NCI-H2196 (cell line): ENCODE data around the gene IMPDH1.
"Not testable (repeated sequence)": the region's sequence is repeated elsewhere in the genome, so short reads cannot be mapped to it uniquely, and the experiment has no call there.

Source experiments
- DNase-seq: peaks from one replicate; lab custom pipeline; 2025; ENCODE audit not compliant: unreplicated experiment; lab: John Stamatoyannopoulos, UW

The IMPDH1 gene

GRCh38 chr7:128409596-128410450 is at the start of gene IMPDH1:
Gene IMPDH1, minus strand, starts transcription at chr7:128409982. Its CDS starts 81 bp downstream, at chr7:128409901.
- peak; percentile 67 for DNase-seq

GRCh38 chr7:128459394-128459878 is 49.7 kb upstream of the IMPDH1 start:
- peak; percentile 26 for DNase-seq

- no peak for DNase-seq
Observed at GRCh38 chr7:128458956-128459355, 49.2 kb upstream of the IMPDH1 start.

GRCh38 chr7:128457385-128457784 is 47.6 kb upstream of the IMPDH1 start:
- not testable (repeated sequence) for DNase-seq

GRCh38 chr7:128456255-128456725 is 46.5 kb upstream of the IMPDH1 start:
- DNase-seq: no peak

GRCh38 chr7:128455543-128456254 is 45.9 kb upstream of the IMPDH1 start, which contains the start of gene HILPDA:
Gene HILPDA, plus strand, starts transcription at chr7:128455878. Its CDS starts 1,391 bp downstream, at chr7:128457269.
- DNase-seq: peak; percentile 92

GRCh38 chr7:128454808-128455542 is 45.2 kb upstream of the IMPDH1 start:
- DNase-seq: no peak

- no peak for DNase-seq
Observed at GRCh38 chr7:128453836-128454804, 44.3 kb upstream of the IMPDH1 start.

- DNase-seq: no peak
Observed at GRCh38 chr7:128452552-128452951, 42.8 kb upstream of the IMPDH1 start.

- DNase-seq: no peak
Observed at GRCh38 chr7:128450913-128451312, 41.1 kb upstream of the IMPDH1 start.

- no peak for DNase-seq
Observed at GRCh38 chr7:128450409-128450808, 40.6 kb upstream of the IMPDH1 start.

GRCh38 chr7:128448751-128449302 is 39.0 kb upstream of the IMPDH1 start:
- no peak for DNase-seq

- DNase-seq: no peak
Observed at GRCh38 chr7:128447941-128448564, 38.3 kb upstream of the IMPDH1 start.

- no peak for DNase-seq
Observed at GRCh38 chr7:128446306-128446705, 36.5 kb upstream of the IMPDH1 start.

GRCh38 chr7:128443831-128444600 is 34.2 kb upstream of the IMPDH1 start:
- DNase-seq: no peak

- DNase-seq: no peak
Observed at GRCh38 chr7:128442356-128442755, 32.6 kb upstream of the IMPDH1 start.

- no peak for DNase-seq
Observed at GRCh38 chr7:128437426-128438332, 27.9 kb upstream of the IMPDH1 start.
